ENCODE measurements around the gene MPP3.

- TF ChIP-seq EZH2 (IDR thresholded peaks at IDR 0.05; ENCODE audit: borderline replicate concordance, insufficient read depth, low read depth, low read length, poor library complexity, severe bottlenecking), result no peak
- TF ChIP-seq, protein P1, sequence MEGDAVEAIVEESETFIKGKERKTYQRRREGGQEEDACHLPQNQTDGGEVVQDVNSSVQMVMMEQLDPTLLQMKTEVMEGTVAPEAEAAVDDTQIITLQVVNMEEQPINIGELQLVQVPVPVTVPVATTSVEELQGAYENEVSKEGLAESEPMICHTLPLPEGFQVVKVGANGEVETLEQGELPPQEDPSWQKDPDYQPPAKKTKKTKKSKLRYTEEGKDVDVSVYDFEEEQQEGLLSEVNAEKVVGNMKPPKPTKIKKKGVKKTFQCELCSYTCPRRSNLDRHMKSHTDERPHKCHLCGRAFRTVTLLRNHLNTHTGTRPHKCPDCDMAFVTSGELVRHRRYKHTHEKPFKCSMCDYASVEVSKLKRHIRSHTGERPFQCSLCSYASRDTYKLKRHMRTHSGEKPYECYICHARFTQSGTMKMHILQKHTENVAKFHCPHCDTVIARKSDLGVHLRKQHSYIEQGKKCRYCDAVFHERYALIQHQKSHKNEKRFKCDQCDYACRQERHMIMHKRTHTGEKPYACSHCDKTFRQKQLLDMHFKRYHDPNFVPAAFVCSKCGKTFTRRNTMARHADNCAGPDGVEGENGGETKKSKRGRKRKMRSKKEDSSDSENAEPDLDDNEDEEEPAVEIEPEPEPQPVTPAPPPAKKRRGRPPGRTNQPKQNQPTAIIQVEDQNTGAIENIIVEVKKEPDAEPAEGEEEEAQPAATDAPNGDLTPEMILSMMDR (IDR thresholded peaks at IDR 0.05), result no peak
Measured at GRCh38 chr17:43756201-43756600, 76.7 kb downstream of the MPP3 start.
